Immature natural killer cell (primary cell): ENCODE results near the gene CHST9. TPM values are rescaled to one million over a fixed set of nuclear protein-coding genes. Genes with fewer than 3 reads are reported as not detected.

Source experiments
- DNase-seq, 3 donors: peaks; one replicate each; pipeline ENCODE4 v3.0.0; 2022; ENCODE audit warnings: mixed read lengths in 1 of 3
- H3K27ac Mint-ChIP-seq, 6 donors: one replicate each; pipeline ENCODE4 v1.8.0; 2020; ENCODE audit warnings: mixed read lengths in 6 of 6, mild to moderate bottlenecking in 5 of 6, inconsistent platforms in 4 of 6, moderate library complexity in 3 of 6
- H3K27me3 Mint-ChIP-seq, 3 donors: one replicate each; pipeline ENCODE4 v1.8.0; 2020 to 2021; ENCODE audit warnings: low read depth in 3 of 3, mild to moderate bottlenecking in 3 of 3, mixed read lengths in 3 of 3, moderate library complexity in 3 of 3, inconsistent platforms in 1 of 3
- H3K36me3 Mint-ChIP-seq, 3 donors: one replicate each; pipeline ENCODE4 v1.8.0; 2020; ENCODE audit warnings: mixed read lengths in 3 of 3, inconsistent platforms in 2 of 3, mild to moderate bottlenecking in 2 of 3
- H3K4me1 Mint-ChIP-seq, 2 donors: one replicate each; pipeline ENCODE4 v1.8.0; 2020; ENCODE audit warnings: inconsistent platforms in 2 of 2, mild to moderate bottlenecking in 2 of 2, mixed read lengths in 2 of 2, moderate library complexity in 1 of 2
- H3K4me3 Mint-ChIP-seq, 5 donors: one replicate each; pipeline ENCODE4 v1.8.0; 2020; ENCODE audit warnings: mild to moderate bottlenecking in 5 of 5, mixed read lengths in 5 of 5, inconsistent platforms in 3 of 5, moderate library complexity in 3 of 5
- H3K9me3 Mint-ChIP-seq, 6 donors: one replicate each; pipeline ENCODE4 v1.8.0; 2020; ENCODE audit warnings: mild to moderate bottlenecking in 6 of 6, mixed read lengths in 6 of 6, inconsistent platforms in 4 of 6, moderate library complexity in 3 of 6
- polyA plus RNA-seq, 3 donors: library from polyadenylated mRNA; unstranded; fragments of 300-500 nt; fragmentation: Illumina TruSeq; gene quantifications; one replicate each; pipeline ENCODE4 v1.2.3, GENCODE V29; 2021

The CHST9 gene
- polyA plus RNA-seq, 3 donors from 2014 or later, result not detected

DNA sequence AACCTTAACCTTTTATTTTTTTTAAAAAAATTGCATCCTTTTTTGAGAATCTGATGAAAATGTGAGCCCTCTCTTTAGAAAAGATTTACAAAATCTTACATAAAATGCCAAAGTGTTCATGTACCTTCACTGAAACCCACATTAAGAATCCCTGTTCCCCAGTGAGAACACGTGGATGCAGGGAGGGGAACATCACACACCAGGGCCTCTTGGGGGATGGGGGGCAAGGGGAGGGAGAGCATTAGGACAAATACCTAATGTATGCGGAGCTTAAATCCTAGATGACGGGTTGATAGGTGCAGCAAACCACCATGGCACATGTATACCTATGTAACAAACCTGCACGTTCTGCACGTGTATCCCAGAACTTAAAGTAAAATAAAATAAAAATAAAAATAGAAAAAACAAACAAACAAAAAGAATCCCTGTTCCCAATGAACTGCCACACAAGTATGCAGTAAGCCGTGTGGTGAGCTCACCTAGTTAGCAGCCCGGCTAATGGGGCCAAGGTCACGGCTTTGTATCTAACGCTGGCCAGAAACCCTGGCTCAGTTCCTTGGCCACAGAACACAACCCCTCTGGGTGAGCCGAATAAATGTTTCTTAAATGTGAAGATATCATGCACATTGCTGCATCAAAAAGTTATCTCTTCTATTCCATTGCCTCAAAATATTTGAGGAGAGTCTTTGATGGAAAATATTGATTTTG is 41.4 kb downstream of the CHST9 start:
- DNase-seq, result no peak
- H3K36me3 Mint-ChIP-seq, result peaks cover 0 to 3% (median 0%) of the 10 kb centered on the region in 3 donors
- no peaks in the 10 kb centered on the region for H3K4me1 Mint-ChIP-seq
- peaks cover 0 to 4% (median 3%) of the 10 kb centered on the region in 3 donors for H3K27me3 Mint-ChIP-seq
- H3K27ac Mint-ChIP-seq, result no peak overlapping the region
- peaks cover 2 to 21% (median 5%) of the 10 kb centered on the region in 6 donors for H3K9me3 Mint-ChIP-seq
- no peak overlapping the region for H3K4me3 Mint-ChIP-seq

DNA sequence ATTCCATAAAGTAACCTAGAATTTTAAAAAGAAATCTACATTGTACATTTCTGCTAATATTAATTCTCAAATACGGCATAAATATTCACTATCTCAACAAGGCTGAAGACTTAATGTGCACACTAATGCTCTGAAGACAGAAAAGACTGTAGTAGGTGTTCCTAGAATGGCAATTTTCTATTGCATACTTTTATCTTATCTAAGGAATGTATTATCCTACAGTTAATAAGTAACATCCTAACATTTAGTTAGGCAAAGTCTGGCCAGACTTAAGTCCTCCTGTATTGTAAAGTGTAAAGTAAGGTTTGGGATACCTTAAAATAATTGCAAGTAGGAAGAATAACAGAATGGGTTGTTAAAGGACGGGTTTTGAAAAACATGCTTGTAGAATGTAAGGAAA is 42.2 kb downstream of the CHST9 start:
- Mint-ChIP-seq H3K9me3 (peaks cover 0 to 20% (median 5%) of the 10 kb centered on the region in 6 donors), H3K4me3 (no peak overlapping the region), H3K36me3 (peaks cover 0 to 3% (median 0%) of the 10 kb centered on the region in 3 donors), H3K27me3 (peaks cover 0 to 4% (median 3%) of the 10 kb centered on the region in 3 donors), H3K4me1 (no peaks in the 10 kb centered on the region), H3K27ac (no peak overlapping the region)
- DNase-seq, result no peak

DNA sequence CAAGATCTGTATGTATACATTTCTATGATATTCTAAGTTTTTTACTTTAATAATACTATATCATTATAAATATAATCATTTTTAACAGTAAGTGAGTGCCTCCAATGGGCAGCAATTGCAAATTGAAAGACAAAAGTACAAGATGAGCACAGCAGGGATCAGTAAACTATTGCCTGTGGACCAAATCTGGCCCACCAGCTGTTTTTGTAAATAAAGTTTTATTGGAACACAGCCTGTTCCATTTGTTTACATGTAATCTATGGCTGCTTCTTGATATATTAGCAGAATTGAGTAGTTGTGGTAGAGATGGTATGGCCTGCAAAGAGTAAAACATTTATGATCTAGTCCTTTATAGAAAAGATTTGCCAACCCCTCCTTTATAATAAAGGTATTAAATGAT is 43.2 kb downstream of the CHST9 start:
- no peak overlapping the region for H3K4me3 Mint-ChIP-seq
- H3K4me1 Mint-ChIP-seq, result no peaks in the 10 kb centered on the region
- peaks cover 0 to 5% (median 4%) of the 10 kb centered on the region in 3 donors for H3K27me3 Mint-ChIP-seq
- no peaks in the 10 kb centered on the region for H3K36me3 Mint-ChIP-seq
- no peak for DNase-seq
- H3K9me3 Mint-ChIP-seq, result peaks cover 0 to 11% (median 1%) of the 10 kb centered on the region in 6 donors
- no peak overlapping the region for H3K27ac Mint-ChIP-seq

DNA sequence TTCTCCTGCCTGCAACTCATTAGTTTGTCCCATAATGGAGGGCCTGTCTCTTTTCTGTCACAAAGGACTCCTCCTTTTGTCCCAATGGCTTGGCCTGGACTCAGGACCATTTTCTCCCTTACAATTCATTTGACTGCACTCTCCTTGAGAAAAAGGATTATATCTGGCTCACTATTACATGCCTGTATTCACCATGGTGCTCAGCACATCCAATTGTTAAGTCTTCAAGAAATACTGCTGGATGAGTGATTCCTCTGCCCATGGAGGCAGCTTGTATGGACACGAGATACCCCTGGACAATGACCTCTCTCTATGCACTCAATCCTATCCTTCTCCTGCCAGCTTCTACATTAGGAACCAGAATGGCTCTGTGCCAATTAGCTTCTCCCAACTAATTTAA is 47.0 kb downstream of the CHST9 start:
- no peaks in the 10 kb centered on the region for H3K4me1 Mint-ChIP-seq
- peaks cover 0 to 2% (median 0%) of the 10 kb centered on the region in 3 donors for H3K27me3 Mint-ChIP-seq
- no peak overlapping the region for H3K27ac Mint-ChIP-seq
- no peak for DNase-seq
- H3K36me3 Mint-ChIP-seq, result no peaks in the 10 kb centered on the region
- H3K9me3 Mint-ChIP-seq, result peaks cover 0 to 9% (median 4%) of the 10 kb centered on the region in 6 donors
- H3K4me3 Mint-ChIP-seq, result no peak overlapping the region

DNA sequence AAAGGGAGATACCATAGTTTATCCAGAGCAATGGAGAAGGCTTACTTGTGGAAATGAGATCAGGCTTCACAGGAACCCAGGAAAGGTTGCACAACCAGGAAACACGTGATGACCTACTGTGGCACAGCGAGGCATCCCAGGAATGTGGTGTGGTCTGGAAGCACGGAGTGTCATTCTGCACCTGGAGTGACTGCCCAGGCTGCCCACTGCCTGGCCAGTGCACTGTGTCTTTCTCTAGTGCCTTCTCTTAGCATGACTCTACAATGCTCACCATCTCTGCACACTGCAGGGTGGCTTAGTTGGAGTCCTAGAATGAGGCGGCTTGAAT is 48.9 kb downstream of the CHST9 start:
- Mint-ChIP-seq H3K36me3 (no peaks in the 10 kb centered on the region), H3K4me3 (no peak overlapping the region), H3K4me1 (no peaks in the 10 kb centered on the region), H3K27ac (no peak overlapping the region), H3K27me3 (peaks cover 0 to 2% (median 0%) of the 10 kb centered on the region in 3 donors), H3K9me3 (peaks cover 0 to 14% (median 5%) of the 10 kb centered on the region in 6 donors)
- DNase-seq, result no peak

DNA sequence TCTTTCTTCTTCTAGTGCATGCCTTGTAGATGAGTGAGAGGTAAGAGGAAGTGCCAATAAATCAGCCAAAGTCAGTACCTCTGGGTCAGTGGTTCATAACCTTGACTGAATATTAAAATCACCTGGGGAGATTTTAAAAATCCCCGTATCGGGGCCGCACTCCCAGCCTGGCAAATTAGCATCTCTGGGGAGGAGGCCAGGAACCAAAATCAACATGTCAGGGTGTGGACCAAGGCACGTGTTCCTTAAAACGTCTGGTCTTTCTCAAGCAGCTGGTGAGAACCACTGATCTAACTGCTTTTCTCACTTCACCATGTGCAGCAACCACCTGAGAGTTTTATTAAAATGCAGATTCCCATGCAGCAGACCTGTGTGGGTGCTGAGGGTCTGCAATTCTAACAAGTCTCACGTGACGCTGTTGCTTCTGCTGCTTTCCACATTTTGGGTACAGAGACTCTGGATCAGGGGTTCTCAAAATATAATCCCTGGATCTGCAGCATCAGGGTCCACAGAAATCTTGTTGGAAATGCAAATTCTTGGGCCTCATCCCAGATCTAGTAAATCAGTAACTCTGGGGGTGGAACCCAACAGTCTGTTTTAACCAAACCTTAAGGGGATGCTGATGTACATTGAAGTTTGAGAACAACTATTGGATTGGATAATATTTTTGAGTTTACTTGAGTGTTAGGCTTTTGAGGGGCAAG is 49.5 kb downstream of the CHST9 start:
- DNase-seq, result no peak
- Mint-ChIP-seq H3K27me3 (peaks cover 0 to 2% (median 0%) of the 10 kb centered on the region in 3 donors), H3K27ac (no peak overlapping the region), H3K9me3 (peaks cover 0 to 16% (median 6%) of the 10 kb centered on the region in 6 donors), H3K4me1 (no peaks in the 10 kb centered on the region), H3K4me3 (no peak overlapping the region), H3K36me3 (no peaks in the 10 kb centered on the region)

DNA sequence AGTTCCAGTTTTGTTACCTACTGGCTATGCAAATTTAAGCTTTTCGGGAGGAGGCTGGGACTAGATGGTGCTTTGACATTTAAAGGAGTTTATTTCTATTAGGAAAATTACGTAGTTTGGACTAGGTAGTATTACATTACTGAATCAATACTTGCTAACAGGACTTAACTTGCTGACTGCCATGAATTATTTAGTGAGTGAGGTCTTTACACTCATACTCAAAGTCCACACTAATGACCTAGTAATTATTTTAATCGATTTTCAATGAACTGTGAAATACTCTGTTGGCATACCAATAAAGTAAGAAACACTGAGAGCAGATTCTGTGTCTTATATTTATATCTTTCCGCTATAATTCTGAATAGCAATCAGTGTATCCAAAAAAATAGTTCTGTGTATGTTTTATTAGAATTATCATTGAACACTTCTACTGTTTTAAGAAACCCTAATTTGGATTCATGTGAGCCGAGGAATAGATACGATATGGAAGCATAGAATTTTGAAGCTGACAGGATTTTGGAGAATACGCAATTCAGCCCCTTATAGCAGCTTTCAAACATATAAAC is 55.0 kb downstream of the CHST9 start:
- Mint-ChIP-seq H3K9me3 (peaks cover 0 to 21% (median 10%) of the 10 kb centered on the region in 6 donors), H3K36me3 (no peaks in the 10 kb centered on the region), H3K4me1 (no peaks in the 10 kb centered on the region), H3K4me3 (no peak overlapping the region), H3K27me3 (no peaks in the 10 kb centered on the region), H3K27ac (no peak overlapping the region)
- DNase-seq, result no peak

DNA sequence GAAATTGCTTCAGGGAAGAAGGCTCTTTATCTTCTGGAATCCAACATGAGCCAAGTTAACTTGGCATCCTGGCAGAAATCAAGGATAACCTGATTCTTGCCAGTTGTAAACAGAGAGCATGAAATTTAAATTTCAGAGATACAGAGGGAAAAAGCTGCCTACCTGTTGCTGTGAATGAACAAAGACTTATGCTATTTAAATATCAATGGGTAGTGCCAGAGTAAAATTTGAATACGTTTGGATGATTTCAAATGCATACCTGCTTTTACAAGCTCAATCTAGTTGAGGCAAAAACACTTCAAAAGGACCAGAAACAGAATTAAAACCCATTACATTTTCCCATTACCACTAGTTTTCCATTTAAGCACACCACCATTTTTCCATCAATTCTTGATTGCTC is 60.9 kb downstream of the CHST9 start:
- H3K27me3 Mint-ChIP-seq, result no peaks in the 10 kb centered on the region
- H3K9me3 Mint-ChIP-seq, result peaks cover 0 to 31% (median 9%) of the 10 kb centered on the region in 6 donors
- H3K4me1 Mint-ChIP-seq, result no peaks in the 10 kb centered on the region
- no peak overlapping the region for H3K4me3 Mint-ChIP-seq
- no peak overlapping the region for H3K27ac Mint-ChIP-seq
- DNase-seq, result no peak
- no peaks in the 10 kb centered on the region for H3K36me3 Mint-ChIP-seq

DNA sequence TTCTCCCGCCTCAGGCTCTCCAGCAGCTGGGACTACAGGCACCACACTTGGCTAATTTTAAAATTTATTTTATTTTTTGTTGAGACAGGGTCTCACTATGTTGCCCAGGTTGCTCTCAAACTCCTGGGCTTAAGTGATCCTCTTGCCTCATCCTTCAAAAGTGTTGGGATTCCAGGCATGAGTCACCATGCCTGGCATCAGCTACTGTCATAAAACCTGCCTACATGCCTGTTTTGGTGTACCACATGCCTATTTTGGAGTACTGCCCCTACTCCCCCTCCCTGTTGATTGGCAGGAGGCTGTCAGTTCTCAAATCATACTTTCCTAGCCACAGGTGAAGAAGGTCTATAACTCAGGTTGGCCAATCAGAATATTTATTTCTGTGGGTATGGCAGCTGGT is 64.0 kb downstream of the CHST9 start:
- H3K27ac Mint-ChIP-seq, result no peak overlapping the region
- peaks cover 0 to 36% (median 12%) of the 10 kb centered on the region in 6 donors for H3K9me3 Mint-ChIP-seq
- H3K36me3 Mint-ChIP-seq, result no peaks in the 10 kb centered on the region
- no peaks in the 10 kb centered on the region for H3K4me1 Mint-ChIP-seq
- no peak overlapping the region for H3K4me3 Mint-ChIP-seq
- DNase-seq, result no peak
- H3K27me3 Mint-ChIP-seq, result no peaks in the 10 kb centered on the region

DNA sequence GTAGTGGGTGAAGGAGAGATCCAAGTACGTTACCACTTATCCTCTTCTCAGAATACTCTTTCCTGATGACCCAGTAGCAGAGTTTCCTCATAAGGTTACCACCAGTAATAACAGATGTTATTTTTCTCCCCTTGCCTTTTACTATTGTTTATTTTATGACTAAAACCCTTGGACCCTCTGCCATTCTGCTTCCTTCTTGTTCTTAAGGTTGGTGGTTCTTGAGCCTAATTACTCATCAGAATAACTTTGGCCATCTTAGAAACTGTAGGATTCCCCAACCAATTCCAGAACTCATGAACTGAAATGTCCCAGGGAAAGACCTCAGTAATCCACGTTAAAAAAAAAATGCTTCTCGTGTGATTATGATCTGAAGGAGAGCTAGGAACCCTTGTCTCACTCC is 64.9 kb downstream of the CHST9 start:
- H3K36me3 Mint-ChIP-seq, result no peaks in the 10 kb centered on the region
- no peak overlapping the region for H3K4me3 Mint-ChIP-seq
- DNase-seq, result no peak
- H3K9me3 Mint-ChIP-seq, result peaks cover 0 to 36% (median 12%) of the 10 kb centered on the region in 6 donors
- no peaks in the 10 kb centered on the region for H3K27me3 Mint-ChIP-seq
- no peaks in the 10 kb centered on the region for H3K4me1 Mint-ChIP-seq
- H3K27ac Mint-ChIP-seq, result no peak overlapping the region

DNA sequence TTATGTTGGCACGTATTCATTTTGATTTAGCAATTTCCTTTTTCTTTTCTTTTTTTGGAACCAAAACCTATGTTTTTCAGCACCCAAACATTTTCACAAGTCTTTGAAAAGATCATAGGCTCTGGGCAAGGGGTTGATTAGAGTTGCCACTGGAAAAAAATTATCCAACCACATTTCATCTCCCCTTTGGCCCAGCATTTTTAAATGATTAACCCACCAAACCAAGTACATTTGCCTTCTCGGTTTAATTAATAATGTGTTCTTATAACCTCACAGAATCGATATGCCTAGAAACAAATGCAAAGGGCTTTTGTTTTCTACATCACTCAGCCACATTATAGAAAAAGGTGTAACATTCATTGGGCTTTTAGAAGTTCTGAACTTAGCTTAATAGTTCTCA is 66.1 kb downstream of the CHST9 start:
- no peaks in the 10 kb centered on the region for H3K36me3 Mint-ChIP-seq
- H3K4me3 Mint-ChIP-seq, result no peak overlapping the region
- no peak for DNase-seq
- peaks cover 1 to 25% (median 10%) of the 10 kb centered on the region in 6 donors for H3K9me3 Mint-ChIP-seq
- no peaks in the 10 kb centered on the region for H3K27me3 Mint-ChIP-seq
- no peaks in the 10 kb centered on the region for H3K4me1 Mint-ChIP-seq
- H3K27ac Mint-ChIP-seq, result no peak overlapping the region

DNA sequence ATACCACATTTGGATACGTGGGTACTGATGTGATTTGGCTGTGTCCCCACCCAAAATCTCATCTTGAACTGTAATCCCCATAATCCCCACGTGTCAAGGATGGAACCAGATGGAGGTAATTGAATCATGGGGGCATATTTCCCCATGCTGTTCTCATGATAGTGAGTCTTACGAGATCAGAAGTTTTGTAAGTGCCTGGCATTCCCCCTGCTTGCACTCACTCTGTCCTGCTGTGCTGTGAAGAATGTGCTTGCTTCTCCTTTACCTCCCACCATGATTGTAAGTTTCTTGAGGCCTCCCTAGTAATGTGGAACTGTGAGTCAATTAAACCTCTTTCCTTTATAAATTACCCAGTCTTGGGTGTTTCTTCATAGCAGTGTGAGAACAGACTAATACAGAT is 70.3 kb downstream of the CHST9 start:
- H3K27ac Mint-ChIP-seq, result no peak overlapping the region
- H3K27me3 Mint-ChIP-seq, result no peaks in the 10 kb centered on the region
- no peak for DNase-seq
- H3K36me3 Mint-ChIP-seq, result no peaks in the 10 kb centered on the region
- peaks cover 2 to 26% (median 11%) of the 10 kb centered on the region in 6 donors for H3K9me3 Mint-ChIP-seq
- H3K4me3 Mint-ChIP-seq, result no peak overlapping the region
- H3K4me1 Mint-ChIP-seq, result no peaks in the 10 kb centered on the region

DNA sequence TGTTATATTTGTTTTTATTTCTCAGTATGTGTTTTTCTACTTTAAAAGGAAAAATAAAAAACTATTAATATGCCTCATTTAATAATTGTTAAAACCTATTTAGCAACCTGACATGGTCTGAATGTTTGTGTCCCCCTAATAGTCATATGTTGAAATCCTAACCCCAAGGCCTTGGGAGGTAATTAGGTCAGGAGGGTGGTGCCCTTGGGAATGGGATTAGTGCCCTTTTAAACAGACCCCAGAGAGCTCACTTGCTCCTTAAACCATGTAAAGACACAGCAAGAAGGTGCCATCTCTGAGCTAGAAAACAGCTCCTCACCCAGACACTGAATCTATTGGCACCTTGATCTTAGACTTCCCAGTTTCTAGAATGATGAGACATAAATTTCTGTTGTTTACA is 71.8 kb downstream of the CHST9 start:
- DNase-seq, result no peak
- H3K9me3 Mint-ChIP-seq, result peaks cover 2 to 27% (median 12%) of the 10 kb centered on the region in 6 donors
- no peaks in the 10 kb centered on the region for H3K27me3 Mint-ChIP-seq
- H3K4me1 Mint-ChIP-seq, result no peaks in the 10 kb centered on the region
- no peak overlapping the region for H3K4me3 Mint-ChIP-seq
- H3K27ac Mint-ChIP-seq, result no peak overlapping the region
- no peaks in the 10 kb centered on the region for H3K36me3 Mint-ChIP-seq

DNA sequence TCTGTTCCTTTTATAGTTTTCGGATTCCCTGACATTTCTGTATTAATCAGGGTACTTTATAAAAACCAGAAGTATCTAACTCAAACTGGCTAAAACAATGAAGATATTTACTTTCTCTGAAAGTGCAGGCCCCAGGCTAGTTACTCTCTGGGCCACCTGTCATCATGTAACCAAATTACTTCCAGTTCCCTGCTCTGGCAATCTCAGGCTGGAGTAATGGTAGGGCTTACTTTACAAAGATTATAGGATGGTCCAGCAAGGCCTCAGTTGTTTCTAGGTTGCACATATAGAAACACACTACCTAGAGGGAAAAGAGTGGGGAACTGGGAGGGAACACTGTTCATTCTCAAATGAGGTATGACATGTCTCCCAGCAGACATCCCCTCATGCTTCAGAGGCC is 74.8 kb downstream of the CHST9 start:
- Mint-ChIP-seq H3K4me1 (no peaks in the 10 kb centered on the region), H3K27ac (no peak overlapping the region), H3K36me3 (no peaks in the 10 kb centered on the region), H3K9me3 (peaks cover 2 to 38% (median 12%) of the 10 kb centered on the region in 6 donors), H3K4me3 (no peak overlapping the region), H3K27me3 (no peaks in the 10 kb centered on the region)
- no peak for DNase-seq
